ENCODE data around the gene CAMK2N1. TPM values are rescaled to one million over a fixed set of nuclear protein-coding genes. Genes with fewer than 3 reads are reported as not detected.

The CAMK2N1 gene
- total RNA-seq, 1 donor from 2014 or later = 30.0 TPM

DNA sequence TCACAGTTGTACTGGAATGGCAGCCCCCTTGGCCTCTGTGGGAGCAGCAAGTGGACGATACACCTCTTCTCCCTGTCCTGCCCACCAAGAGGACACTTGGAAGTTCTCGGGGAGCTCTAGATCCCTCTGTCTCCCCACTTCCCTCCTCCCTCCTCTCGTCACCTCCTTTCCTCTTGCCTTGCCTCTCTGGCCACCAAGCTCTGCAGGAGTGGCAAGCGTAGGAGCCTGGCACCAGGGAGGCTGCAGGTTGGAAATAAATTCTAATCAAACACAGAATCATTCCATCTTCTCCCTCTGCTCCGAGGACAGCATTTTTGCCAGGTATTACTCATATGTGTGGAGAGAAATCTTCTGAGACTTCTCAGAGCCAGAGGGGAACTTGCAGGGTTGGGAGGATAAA, 20.8 kb downstream of the CAMK2N1 start:
- TF ChIP-seq, protein P1, sequence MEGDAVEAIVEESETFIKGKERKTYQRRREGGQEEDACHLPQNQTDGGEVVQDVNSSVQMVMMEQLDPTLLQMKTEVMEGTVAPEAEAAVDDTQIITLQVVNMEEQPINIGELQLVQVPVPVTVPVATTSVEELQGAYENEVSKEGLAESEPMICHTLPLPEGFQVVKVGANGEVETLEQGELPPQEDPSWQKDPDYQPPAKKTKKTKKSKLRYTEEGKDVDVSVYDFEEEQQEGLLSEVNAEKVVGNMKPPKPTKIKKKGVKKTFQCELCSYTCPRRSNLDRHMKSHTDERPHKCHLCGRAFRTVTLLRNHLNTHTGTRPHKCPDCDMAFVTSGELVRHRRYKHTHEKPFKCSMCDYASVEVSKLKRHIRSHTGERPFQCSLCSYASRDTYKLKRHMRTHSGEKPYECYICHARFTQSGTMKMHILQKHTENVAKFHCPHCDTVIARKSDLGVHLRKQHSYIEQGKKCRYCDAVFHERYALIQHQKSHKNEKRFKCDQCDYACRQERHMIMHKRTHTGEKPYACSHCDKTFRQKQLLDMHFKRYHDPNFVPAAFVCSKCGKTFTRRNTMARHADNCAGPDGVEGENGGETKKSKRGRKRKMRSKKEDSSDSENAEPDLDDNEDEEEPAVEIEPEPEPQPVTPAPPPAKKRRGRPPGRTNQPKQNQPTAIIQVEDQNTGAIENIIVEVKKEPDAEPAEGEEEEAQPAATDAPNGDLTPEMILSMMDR (IDR thresholded peaks at IDR 0.05) = no peak
- DNase-seq (ENCODE audit: extremely low spot score, unreplicated experiment) = no peak
- H3K36me3 Mint-ChIP-seq (ENCODE audit: unreplicated experiment) = no peaks in the 10 kb centered on the region
- no peaks in the 10 kb centered on the region for H3K9me3 Mint-ChIP-seq (ENCODE audit: unreplicated experiment)
- peaks cover 31% of the 10 kb centered on the region for H3K27me3 Mint-ChIP-seq (ENCODE audit: unreplicated experiment)
- H3K27ac Mint-ChIP-seq (ENCODE audit: unreplicated experiment) = no peak overlapping the region
- no peak overlapping the region for H3K4me3 Mint-ChIP-seq (ENCODE audit: unreplicated experiment)
- peaks cover 1% of the 10 kb centered on the region for H3K4me1 Mint-ChIP-seq (ENCODE audit: unreplicated experiment)

DNA sequence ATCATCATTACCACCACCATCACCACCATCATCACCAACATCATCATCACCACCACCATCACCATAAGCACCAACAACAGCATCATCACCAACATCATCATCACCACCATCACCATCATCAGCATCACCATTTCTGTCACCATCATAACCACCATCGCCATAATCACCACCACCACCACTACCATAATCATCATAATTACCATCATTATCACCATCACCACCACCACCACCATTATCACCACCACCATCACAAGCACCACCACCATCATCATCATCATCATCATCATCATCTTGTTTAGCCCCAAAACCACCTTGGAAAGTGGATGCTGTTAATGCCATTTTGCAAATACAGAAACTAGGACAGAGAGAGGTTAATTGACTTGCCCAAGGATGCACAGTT, 22.5 kb downstream of the CAMK2N1 start:
- no peak overlapping the region for H3K4me3 Mint-ChIP-seq (ENCODE audit: unreplicated experiment)
- no peaks in the 10 kb centered on the region for H3K9me3 Mint-ChIP-seq (ENCODE audit: unreplicated experiment)
- H3K27me3 Mint-ChIP-seq (ENCODE audit: unreplicated experiment) = peaks cover 38% of the 10 kb centered on the region
- DNase-seq (ENCODE audit: extremely low spot score, unreplicated experiment) = no peak
- TF ChIP-seq, protein P1 (IDR thresholded peaks at IDR 0.05) = no peak
- H3K36me3 Mint-ChIP-seq (ENCODE audit: unreplicated experiment) = no peaks in the 10 kb centered on the region
- H3K4me1 Mint-ChIP-seq (ENCODE audit: unreplicated experiment) = no peaks in the 10 kb centered on the region
- no peak overlapping the region for H3K27ac Mint-ChIP-seq (ENCODE audit: unreplicated experiment)

DNA sequence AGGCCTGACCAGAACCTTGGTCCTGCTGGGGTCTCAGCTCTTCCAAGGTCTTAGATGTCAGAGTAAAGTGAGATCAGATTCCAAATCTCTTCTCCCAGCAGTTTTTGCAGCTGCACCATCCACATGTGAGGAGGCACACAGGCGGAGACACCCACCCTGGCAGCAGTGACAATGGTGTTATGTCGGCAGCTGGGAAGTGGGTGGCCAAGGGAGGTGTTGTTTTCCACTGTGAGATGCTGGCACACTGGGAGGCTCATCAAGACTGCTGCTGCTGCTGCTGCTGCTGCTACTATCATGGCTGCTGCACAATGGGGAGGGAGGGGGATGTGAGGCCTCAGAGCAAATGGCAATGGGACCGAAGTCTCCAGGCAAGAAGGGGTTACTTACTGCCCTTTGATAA, 23.6 kb downstream of the CAMK2N1 start:
- peaks cover 41% of the 10 kb centered on the region for H3K27me3 Mint-ChIP-seq (ENCODE audit: unreplicated experiment)
- no peak overlapping the region for H3K27ac Mint-ChIP-seq (ENCODE audit: unreplicated experiment)
- TF ChIP-seq, protein P1 (IDR thresholded peaks at IDR 0.05) = no peak
- no peaks in the 10 kb centered on the region for H3K36me3 Mint-ChIP-seq (ENCODE audit: unreplicated experiment)
- no peak overlapping the region for H3K4me3 Mint-ChIP-seq (ENCODE audit: unreplicated experiment)
- no peaks in the 10 kb centered on the region for H3K9me3 Mint-ChIP-seq (ENCODE audit: unreplicated experiment)
- H3K4me1 Mint-ChIP-seq (ENCODE audit: unreplicated experiment) = no peaks in the 10 kb centered on the region
- DNase-seq (ENCODE audit: extremely low spot score, unreplicated experiment) = no peak

DNA sequence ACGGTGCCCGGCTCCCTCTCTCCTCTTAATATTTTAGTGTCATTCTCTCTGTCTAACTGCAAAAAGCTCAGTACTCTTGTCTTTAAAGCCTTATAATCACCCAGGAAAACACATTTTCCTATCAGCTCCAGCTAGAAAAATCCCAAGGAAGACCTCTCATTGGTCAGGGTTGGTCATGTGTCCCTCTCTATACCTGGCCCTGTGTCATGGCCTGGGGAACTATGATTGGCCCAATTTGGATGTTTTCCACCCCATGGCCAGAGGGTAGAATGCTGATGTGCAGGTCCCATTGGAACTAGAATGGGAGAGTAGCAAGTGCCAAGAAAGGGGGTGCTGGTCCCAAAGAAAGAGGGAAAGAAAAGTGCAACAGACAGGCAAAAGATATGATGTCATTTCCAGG, 27.3 kb downstream of the CAMK2N1 start:
- H3K27me3 Mint-ChIP-seq (ENCODE audit: unreplicated experiment) = peaks cover 35% of the 10 kb centered on the region
- H3K36me3 Mint-ChIP-seq (ENCODE audit: unreplicated experiment) = no peaks in the 10 kb centered on the region
- DNase-seq (ENCODE audit: extremely low spot score, unreplicated experiment) = no peak
- H3K9me3 Mint-ChIP-seq (ENCODE audit: unreplicated experiment) = no peaks in the 10 kb centered on the region
- H3K27ac Mint-ChIP-seq (ENCODE audit: unreplicated experiment) = no peak overlapping the region
- no peaks in the 10 kb centered on the region for H3K4me1 Mint-ChIP-seq (ENCODE audit: unreplicated experiment)
- H3K4me3 Mint-ChIP-seq (ENCODE audit: unreplicated experiment) = no peak overlapping the region
- TF ChIP-seq, protein P1 (IDR thresholded peaks at IDR 0.05) = no peak

DNA sequence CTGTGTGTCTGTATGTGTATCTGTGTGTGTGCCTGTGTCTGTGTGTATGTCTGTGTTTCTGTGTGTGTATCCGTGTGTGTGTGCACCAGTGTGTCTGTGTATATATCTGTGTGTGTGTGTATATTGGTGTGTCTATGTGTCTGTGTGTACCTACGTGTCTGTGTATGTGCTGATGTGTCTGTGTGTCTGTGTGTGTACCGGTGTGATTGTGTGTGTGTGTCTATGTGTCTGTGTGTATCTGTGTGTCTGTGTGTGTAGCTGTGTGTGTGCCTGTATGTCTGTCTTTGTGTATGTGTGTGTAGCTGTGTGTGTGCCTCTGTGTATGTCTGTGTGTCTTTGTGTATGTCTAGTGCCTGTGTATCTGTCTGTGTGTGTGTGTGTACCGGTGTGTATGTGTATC, 32.0 kb downstream of the CAMK2N1 start:
- H3K9me3 Mint-ChIP-seq (ENCODE audit: unreplicated experiment) = no peaks in the 10 kb centered on the region
- no peaks in the 10 kb centered on the region for H3K4me1 Mint-ChIP-seq (ENCODE audit: unreplicated experiment)
- no peak for DNase-seq (ENCODE audit: extremely low spot score, unreplicated experiment)
- H3K27ac Mint-ChIP-seq (ENCODE audit: unreplicated experiment) = no peak overlapping the region
- peaks cover 31% of the 10 kb centered on the region for H3K27me3 Mint-ChIP-seq (ENCODE audit: unreplicated experiment)
- no peaks in the 10 kb centered on the region for H3K36me3 Mint-ChIP-seq (ENCODE audit: unreplicated experiment)
- H3K4me3 Mint-ChIP-seq (ENCODE audit: unreplicated experiment) = no peak overlapping the region
- TF ChIP-seq, protein P1 (IDR thresholded peaks at IDR 0.05) = no peak
